Head of caudate nucleus (tissue), 42 donors: ENCODE data around the gene MEGF11.
A peak's percentile ranks its signal among the peaks of the same experiment; 100 is the strongest.

Source experiments
- DNase-seq, 42 donors: peaks; one replicate each; pipeline versions ENCODE4 v3.0.0 to v3.0.0-alpha.2; 2020 to 2021; ENCODE audit warnings: mixed read lengths in 7 of 42
- intact Hi-C: fragments of 100-400 bp; cut with DNase I; formaldehyde crosslinking; loops from one replicate; pipeline ENCODE4 v1.15.0; 2022

The MEGF11 gene

DNA sequence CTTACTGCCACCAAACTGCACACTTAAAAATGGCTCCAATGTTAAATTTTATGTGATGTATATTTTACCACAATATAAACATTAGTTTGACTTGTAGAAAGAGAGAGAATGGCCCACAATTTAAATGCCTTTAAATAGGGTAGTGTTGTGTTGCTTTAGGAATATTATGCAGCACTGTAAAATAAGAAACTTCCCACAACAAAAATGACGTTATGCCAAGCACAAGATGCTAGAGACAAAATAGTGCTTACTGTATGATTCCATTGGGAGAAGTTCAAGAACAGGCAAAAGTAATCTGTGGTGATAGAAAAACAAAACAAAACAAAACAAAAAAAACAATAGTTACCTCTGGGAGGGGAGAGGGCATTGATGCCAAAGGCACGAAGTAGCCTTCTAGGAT is 91.3 kb downstream of the MEGF11 start:
- intact Hi-C loops = no loop called here
- DNase-seq = no peak

DNA sequence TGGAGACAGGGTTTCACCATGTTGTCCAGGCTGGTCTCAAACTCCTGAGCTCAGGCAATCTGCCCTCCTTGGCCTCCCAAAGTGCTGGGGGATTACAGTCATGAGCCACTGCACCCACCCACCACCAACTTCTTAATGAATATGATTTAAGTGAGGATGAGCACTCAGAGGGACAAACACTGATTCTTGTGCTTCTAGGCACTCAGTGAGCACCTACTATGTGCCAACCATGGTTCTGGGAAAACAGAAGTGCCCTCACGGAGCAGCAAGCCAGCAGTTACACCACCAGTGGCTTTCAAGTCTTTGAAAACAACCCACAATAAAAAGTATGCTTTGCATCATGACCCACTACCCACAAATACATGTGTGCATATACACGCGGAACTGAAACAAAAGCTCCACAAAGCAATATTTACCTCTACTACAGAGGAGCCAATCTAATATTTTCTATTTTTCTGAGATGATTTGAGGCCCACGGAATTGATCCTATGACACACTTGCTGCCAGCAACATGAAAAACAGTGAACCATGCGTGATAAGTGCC is 91.9 kb downstream of the MEGF11 start:
- DNase-seq = no peak
- intact Hi-C loops = no loop called here

- no peak for DNase-seq
- intact Hi-C loops = no loop called here
Measured at GRCh38 chr15:66161108-66161507, 92.4 kb downstream of the MEGF11 start.

GRCh38 chr15:66157507-66157906 is 96.0 kb downstream of the MEGF11 start:
- intact Hi-C loops = no loop called here
- DNase-seq = no peak

- no peak for DNase-seq
- intact Hi-C loops = no loop called here
Measured at GRCh38 chr15:66156310-66156975, 97.1 kb downstream of the MEGF11 start.

- no peak for DNase-seq
- intact Hi-C loops = no loop called here
Measured at GRCh38 chr15:66155065-66155464, 98.5 kb downstream of the MEGF11 start.

- no peak for DNase-seq
- intact Hi-C loops = no loop called here
Measured at GRCh38 chr15:66154581-66154980, 99.0 kb downstream of the MEGF11 start.

DNA sequence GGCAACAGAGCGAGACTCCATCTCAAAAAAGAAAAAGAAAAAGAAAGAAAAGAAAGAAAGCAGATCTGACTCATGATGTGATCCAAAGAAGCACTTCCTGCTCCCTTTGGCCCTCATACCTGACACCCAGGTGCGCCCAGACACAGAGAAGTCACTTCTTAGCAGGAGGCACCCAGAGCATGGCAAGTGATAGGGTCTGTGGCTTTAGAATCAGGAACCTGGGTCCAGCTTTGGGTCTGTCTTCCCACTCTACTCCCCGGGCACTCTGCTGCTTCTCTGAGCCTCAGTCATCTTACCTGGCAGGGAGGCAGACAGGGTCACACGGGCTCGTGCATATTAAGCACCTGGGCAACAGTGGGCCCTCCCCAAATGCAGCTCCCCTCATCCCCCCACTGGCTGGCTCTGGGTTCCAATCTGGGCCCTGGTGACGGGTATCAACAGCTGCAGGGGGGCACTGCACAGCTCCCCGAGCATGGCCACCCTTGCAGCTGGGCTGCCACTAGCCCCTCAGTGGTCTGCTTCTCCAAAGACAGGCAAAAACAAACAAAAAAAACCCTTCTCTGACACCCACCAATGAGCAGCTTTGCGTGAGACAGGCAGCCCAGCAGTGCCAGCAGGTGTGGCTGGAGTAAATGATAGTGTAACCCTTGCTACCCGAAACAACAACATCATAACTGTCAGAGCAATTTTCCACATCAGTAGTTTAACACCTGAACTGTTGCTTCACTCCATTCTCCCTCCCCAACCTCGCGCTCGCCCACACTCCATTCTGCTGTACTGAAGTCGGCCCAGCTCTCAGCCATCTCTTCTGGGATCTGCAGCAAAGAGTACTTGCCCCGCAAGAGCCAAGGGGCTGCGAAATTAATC is 99.8 kb downstream of the MEGF11 start:
- intact Hi-C loops = no loop called here

DNA sequence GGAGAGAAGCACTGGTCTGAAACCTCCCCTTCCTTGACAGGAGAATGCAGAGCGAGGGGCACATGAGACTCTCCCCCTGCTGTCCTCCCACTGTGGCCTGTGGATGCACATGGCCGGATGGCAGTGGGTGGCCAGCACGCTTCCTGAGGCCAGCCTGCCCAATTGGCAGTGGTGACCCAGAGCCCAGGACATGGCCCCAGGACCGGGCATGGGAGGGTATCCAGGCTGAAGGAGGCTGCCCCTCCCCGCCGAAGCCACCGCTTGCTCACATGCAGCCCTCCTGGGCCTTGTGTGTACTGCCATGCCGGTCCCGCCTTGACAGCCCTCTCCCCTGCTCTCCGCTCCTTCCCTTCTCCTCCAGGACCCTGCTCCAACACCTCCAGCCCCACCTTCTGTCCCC is 100.9 kb downstream of the MEGF11 start:
- DNase-seq = no peak
- intact Hi-C loops = no loop called here

More for the DNA sequence above, 99.8 kb downstream of the MEGF11 start:
- DNase-seq = peak in 12 of 42 donors; percentile 20 to 77 (median 44)

GRCh38 chr15:66151809-66152208 is 101.7 kb downstream of the MEGF11 start:
- intact Hi-C loops = no loop called here
- DNase-seq = peak in 9 of 42 donors; percentile 16 to 40 (median 22)

DNA sequence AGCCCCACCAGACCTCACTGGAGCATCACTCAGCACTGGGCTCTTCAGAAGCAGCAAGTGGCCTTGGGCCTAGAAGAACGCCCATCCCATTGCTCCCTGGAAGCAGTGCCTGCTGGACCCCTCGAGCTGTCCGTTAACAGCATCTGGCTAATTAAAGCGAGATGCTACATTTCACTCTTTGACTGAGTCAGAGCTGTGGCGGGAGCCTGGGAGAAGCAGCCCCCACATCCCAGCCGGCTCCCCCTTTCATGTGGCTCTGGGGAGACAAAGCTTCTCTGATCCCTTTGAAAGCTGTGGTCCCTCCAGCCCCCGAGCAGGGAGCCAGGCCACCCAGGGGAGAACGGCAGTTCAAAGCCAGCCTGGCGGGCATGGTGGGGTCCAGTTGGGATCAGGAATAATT is 103.7 kb downstream of the MEGF11 start:
- intact Hi-C loops = no loop called here
- DNase-seq = no peak

DNA sequence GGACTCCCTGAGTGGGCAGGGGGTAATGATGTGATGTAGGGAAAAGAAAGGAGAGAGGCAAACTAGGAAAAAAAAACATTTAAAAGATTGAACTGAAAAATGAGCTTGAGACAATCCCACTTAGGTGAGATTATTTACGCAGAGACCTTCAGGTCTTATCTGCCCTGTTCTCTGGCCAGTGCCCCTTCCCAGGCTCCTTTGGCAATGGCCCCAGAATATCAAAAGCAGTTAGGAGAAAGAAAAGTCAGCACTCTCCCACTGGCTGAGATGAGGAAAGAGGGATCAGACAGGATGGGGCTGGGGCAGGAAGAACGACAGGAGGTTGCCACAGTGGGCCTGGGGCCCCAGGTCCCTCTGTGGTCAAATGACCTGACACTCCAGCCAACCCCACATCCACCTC is 105.4 kb downstream of the MEGF11 start:
- intact Hi-C loops = no loop called here

DNA sequence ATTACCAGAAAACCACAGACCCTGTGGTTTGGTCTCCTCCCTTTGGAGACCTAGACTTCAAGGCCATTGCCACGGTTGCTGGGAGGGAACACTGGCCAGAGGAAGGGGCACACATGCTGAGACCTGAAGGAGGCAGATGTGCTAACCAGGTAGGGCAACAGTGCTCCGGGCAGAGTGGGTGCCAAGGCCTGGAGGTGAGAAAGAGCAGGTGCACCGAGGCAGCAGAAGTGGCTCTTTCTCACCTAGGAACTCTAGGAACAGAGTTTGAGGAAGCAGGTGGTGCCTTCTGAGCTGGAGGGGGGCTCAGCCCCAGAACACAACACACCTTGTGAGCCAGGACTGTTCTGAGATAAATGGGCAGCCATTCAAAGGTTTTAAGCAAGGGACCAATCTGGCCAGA is 106.1 kb downstream of the MEGF11 start:
- intact Hi-C loops = no loop called here
- no peak for DNase-seq

More for the DNA sequence above, 105.4 kb downstream of the MEGF11 start:
- DNase-seq = no peak

DNA sequence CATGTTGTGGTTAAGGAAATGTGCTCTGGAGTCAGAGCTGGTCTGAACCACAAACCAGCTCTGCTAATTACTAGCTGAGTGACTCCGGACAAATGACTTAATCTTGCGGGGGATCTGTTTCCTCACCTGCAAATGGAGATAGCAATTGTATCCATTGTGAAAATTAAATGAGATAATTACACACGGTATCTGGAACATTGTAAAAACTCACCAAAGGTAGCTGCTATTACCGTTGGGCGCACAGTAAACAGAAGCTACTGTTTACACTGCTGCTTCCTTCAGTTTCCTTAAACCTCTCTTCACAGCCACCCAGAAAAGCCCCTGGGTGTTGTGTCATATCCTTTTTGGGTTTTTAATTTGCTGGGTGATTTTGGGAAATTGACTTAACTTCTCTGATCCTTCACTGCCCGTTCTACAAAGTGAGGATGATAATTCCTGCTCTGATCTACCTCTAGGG is 107.8 kb downstream of the MEGF11 start:
- intact Hi-C loops = no loop called here
- DNase-seq = no peak

GRCh38 chr15:66144978-66145725 is 108.4 kb downstream of the MEGF11 start:
- intact Hi-C loops = no loop called here
- DNase-seq = no peak

- intact Hi-C loops = no loop called here
- DNase-seq = no peak
Measured at GRCh38 chr15:66142285-66142684, 111.3 kb downstream of the MEGF11 start.

GRCh38 chr15:66139591-66140207 is 113.9 kb downstream of the MEGF11 start:
- intact Hi-C loops = no loop called here
- DNase-seq = no peak

DNA sequence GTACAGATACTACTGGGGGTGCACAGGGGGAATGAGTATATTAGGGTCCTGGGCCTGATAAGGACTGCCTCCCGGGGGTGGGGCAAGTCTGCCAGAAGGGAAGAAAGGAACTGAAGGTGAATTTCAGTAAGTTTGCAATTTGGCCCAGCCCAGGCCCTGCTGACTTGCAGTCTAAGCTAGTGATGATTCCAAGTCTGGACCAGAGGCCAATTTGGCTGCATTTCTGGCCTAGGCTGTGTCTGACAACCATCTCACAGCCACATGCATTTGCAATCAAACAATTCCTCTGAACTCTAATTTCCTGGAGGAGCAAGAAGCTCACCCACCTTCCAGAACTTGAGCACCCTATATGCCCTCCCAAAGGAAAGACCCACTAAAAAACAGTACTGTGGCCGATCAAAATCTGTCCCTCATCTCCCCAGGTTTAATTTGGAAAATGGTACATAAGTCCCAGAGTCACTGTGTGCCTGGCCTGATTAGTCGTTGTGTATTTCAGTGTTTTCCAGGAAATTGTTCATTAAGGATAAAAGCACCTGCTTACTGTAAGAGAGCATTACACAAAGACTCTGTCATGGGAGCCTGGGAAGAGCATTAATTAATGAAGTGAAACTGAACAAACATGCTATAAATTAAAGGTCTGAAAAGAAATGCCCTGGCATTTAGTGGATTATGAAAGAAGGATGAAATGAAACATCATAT is 114.5 kb downstream of the MEGF11 start:
- intact Hi-C loops = no loop called here

More for the DNA sequence above, 114.5 kb downstream of the MEGF11 start:
- peak in 2 of 42 donors; percentile 26 to 55 for DNase-seq
